ENCODE results near the gene DST. TPM values are rescaled to one million over a fixed set of nuclear protein-coding genes. Genes with fewer than 3 reads are reported as not detected.

Gene DST
- total and polyA plus RNA-seq, 7 donors: 58.3 to 341 (median 109) TPM

- Histone ChIP-seq H3K27ac (no peak overlapping the region), H3K9me3 (no peaks in the 10 kb centered on the region), H3K4me1 (no peaks in the 10 kb centered on the region), H3K4me3 (no peak overlapping the region), H3K27me3 (ENCODE audit: insufficient read depth in 3 of 3, low read length in 2 of 3) (no peaks in the 10 kb centered on the region), H3K36me3 (ENCODE audit: insufficient read depth in 1 of 2, low read depth in 1 of 2) (peaks cover 2 to 57% of the 10 kb centered on the region in 2 donors)
- TF ChIP-seq CTCF (IDR thresholded peaks at IDR 0.05): no peak
- DNase-seq: no peak
- no peak for ATAC-seq
- intact Hi-C loops (cut with DNase I): no loop called here
- WGBS, 3 donors: 96 to 98% (median 98%) methylated on average over 1 of the region's 1 CpG
These were observed 122.5 kb downstream of the DST start for GRCh38 chr6:56520218-56520617.

DNA sequence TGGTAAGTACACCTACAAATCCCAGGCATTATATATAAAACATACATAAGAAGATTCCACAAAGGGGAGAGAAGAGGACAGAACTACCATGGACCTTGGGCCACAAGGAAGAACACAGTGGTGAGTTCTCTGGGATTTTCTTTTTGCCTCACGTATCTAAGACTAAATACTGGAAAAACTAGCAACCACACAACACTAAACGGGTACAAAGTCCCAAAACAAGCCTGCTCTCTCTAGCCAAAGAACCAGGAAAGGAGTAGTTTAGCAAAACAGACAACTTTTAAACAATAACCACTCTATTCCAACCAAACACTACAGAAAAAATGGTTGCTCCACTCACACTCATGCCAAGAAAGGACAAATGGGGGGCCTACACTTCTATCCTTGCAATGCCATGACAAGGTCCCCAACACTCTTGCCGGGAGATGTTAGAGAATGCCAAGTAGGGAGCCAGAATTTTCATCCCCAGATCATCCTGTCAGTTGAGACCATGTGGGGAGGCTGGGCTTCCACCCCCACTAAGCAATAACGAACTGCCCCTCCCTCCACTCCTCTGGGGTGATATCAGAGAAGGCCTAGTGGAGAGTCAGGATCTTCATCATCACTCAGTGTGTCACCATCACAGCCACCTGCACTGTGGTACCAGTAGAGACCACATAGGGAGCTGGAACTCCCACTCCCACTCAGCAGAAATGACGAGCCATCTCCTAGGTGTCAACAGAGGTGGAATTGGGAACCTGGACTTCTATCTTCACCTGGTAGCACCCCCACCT, 123.5 kb downstream of the DST start:
- no peak for TF ChIP-seq CTCF (IDR thresholded peaks at IDR 0.05)
- ATAC-seq (peak in 3 of 4 donors; percentile 18 to 56 (median 38)), DNase-seq (no peak)
- intact Hi-C loops (cut with DNase I): loop anchor here in 1 of 2 donors (10.0 kb wide), 1 partner anchor 54 kb away; no protein-coding TSS in a partner anchor
- H3K4me3 ChIP-seq: no peak overlapping the region
- 73 to 76% (median 74%) methylated on average over 5 of the region's 5 CpGs for WGBS, 3 donors
- no peak overlapping the region for H3K27ac ChIP-seq
- no peaks in the 10 kb centered on the region for H3K9me3 ChIP-seq
- H3K36me3 ChIP-seq (ENCODE audit: insufficient read depth in 1 of 2, low read depth in 1 of 2): peaks cover 3 to 58% of the 10 kb centered on the region in 2 donors
- H3K4me1 ChIP-seq: no peaks in the 10 kb centered on the region
- H3K27me3 ChIP-seq (ENCODE audit: insufficient read depth in 3 of 3, low read length in 2 of 3): no peaks in the 10 kb centered on the region

GRCh38 chr6:56517155-56517745, 125.4 kb downstream of the DST start:
- no peak for ATAC-seq
- Histone ChIP-seq H3K27ac (no peak overlapping the region), H3K4me1 (no peaks in the 10 kb centered on the region), H3K36me3 (ENCODE audit: insufficient read depth in 1 of 2, low read depth in 1 of 2) (peaks cover 3 to 61% of the 10 kb centered on the region in 2 donors), H3K4me3 (no peak overlapping the region), H3K9me3 (no peaks in the 10 kb centered on the region), H3K27me3 (ENCODE audit: insufficient read depth in 3 of 3, low read length in 2 of 3) (no peaks in the 10 kb centered on the region)
- DNase-seq: no peak
- 56 to 67% (median 56%) methylated on average over 5 of the region's 5 CpGs for WGBS, 3 donors
- TF ChIP-seq CTCF (IDR thresholded peaks at IDR 0.05): no peak
- intact Hi-C loops (cut with DNase I): loop anchor here in 1 of 2 donors (10.0 kb wide), 1 partner anchor 52 kb away; no protein-coding TSS in a partner anchor

- no peak for TF ChIP-seq CTCF (IDR thresholded peaks at IDR 0.05)
- Histone ChIP-seq H3K4me3 (no peak overlapping the region), H3K4me1 (no peaks in the 10 kb centered on the region), H3K9me3 (no peaks in the 10 kb centered on the region), H3K36me3 (ENCODE audit: insufficient read depth in 1 of 2, low read depth in 1 of 2) (peaks cover 3 to 74% of the 10 kb centered on the region in 2 donors), H3K27me3 (ENCODE audit: insufficient read depth in 3 of 3, low read length in 2 of 3) (no peaks in the 10 kb centered on the region), H3K27ac (no peak overlapping the region)
- ATAC-seq (no peak), DNase-seq (no peak)
- intact Hi-C loops (cut with DNase I): loop anchor here in 1 of 2 donors (10.0 kb wide), 1 partner anchor 51 kb away; no protein-coding TSS in a partner anchor
- 68 to 79% (median 74%) methylated on average over 1 of the region's 1 CpG for WGBS, 3 donors
These were observed 126.7 kb downstream of the DST start for GRCh38 chr6:56516003-56516402.
